CD4-positive, alpha-beta T cell treated with Interleukin-2 at 100 ng/mL for 4 hours (primary cell): ENCODE results near the gene COL1A1.

Source experiments
- DNase-seq: peaks from one replicate; pipeline ENCODE4 v3.0.0-alpha.2; 2020; ENCODE audit warnings: low spot score

The COL1A1 gene

GRCh38 chr17:50213026-50214022 is 11.9 kb upstream of the COL1A1 start:
- peak; percentile 25 for DNase-seq

GRCh38 chr17:50212121-50212843 is 10.9 kb upstream of the COL1A1 start:
- DNase-seq: no peak

- DNase-seq: no peak
Measured at GRCh38 chr17:50211249-50212120, 10.1 kb upstream of the COL1A1 start.

GRCh38 chr17:50210240-50211225 is 9.1 kb upstream of the COL1A1 start:
- no peak for DNase-seq

- DNase-seq: no peak
Measured at GRCh38 chr17:50209472-50210239, 8.2 kb upstream of the COL1A1 start.

- DNase-seq: no peak
Measured at GRCh38 chr17:50209133-50209471, 7.7 kb upstream of the COL1A1 start.

- DNase-seq: no peak
Measured at GRCh38 chr17:50208611-50209061, 7.2 kb upstream of the COL1A1 start.

- DNase-seq: no peak
Measured at GRCh38 chr17:50207792-50208567, 6.5 kb upstream of the COL1A1 start.

GRCh38 chr17:50207315-50207714 is 5.9 kb upstream of the COL1A1 start:
- no peak for DNase-seq

GRCh38 chr17:50206604-50207293 is 5.3 kb upstream of the COL1A1 start:
- no peak for DNase-seq

GRCh38 chr17:50205963-50206505 is 4.6 kb upstream of the COL1A1 start:
- no peak for DNase-seq

- no peak for DNase-seq
Measured at GRCh38 chr17:50205111-50205962, 3.9 kb upstream of the COL1A1 start.

GRCh38 chr17:50204431-50204830 is 3.0 kb upstream of the COL1A1 start:
- DNase-seq: no peak

GRCh38 chr17:50203604-50204345 is 2.3 kb upstream of the COL1A1 start:
- no peak for DNase-seq

- DNase-seq: no peak
Measured at GRCh38 chr17:50203086-50203485, 1.7 kb upstream of the COL1A1 start.

- peak; percentile 82 for DNase-seq
Measured at GRCh38 chr17:50200457-50201275, 765 bp downstream of the COL1A1 start.
